Smooth muscle cell (in vitro differentiated cells): ENCODE data around the gene AUTS2. TPM values are rescaled to one million over a fixed set of nuclear protein-coding genes. Genes with fewer than 3 reads are reported as not detected.

Source experiments
- DNase-seq: peaks from one replicate; lab custom pipeline; 2025; ENCODE audit not compliant: unreplicated experiment; lab: John Stamatoyannopoulos, UW
- H2AFZ ChIP-seq: fragments of 200-600 bp; sonication (generic); 2 replicates; pipeline ENCODE4 v1.6.0; 2016; ENCODE audit warnings: antibody characterized with exemption, low read depth, mild to moderate bottlenecking
- H3F3A ChIP-seq: fragments of 200-600 bp; sonication (generic); 2 replicates; pipeline ENCODE4 v1.6.0; 2017; ENCODE audit warnings: antibody characterized with exemption, low read depth
- H3K27ac ChIP-seq: fragments of 200-600 bp; sonication (generic); 2 replicates; pipeline ENCODE4 v1.5.1; 2016; ENCODE audit warnings: low read depth, mild to moderate bottlenecking
- H3K27me3 ChIP-seq: fragments of 200-600 bp; sonication (generic); 2 replicates; pipeline ENCODE4 v1.6.1; 2016; ENCODE audit warnings: low read depth, mild to moderate bottlenecking
- H3K36me3 ChIP-seq: fragments of 200-600 bp; sonication (generic); 2 replicates; pipeline ENCODE4 v1.5.1; 2016; ENCODE audit warnings: low read depth
- H3K4me1 ChIP-seq: fragments of 200-600 bp; sonication (generic); 2 replicates; pipeline ENCODE4 v1.5.1; 2016; ENCODE audit warnings: low read depth
- H3K4me2 ChIP-seq: fragments of 200-600 bp; sonication (generic); 2 replicates; pipeline ENCODE4 v1.6.0; 2016; ENCODE audit warnings: mild to moderate bottlenecking
- H3K4me3 ChIP-seq: fragments of 200-600 bp; sonication (generic); 2 replicates; pipeline ENCODE4 v1.5.1; 2016; ENCODE audit warnings: mild to moderate bottlenecking
- H3K79me2 ChIP-seq: fragments of 200-600 bp; sonication (generic); 2 replicates; pipeline ENCODE4 v1.6.0; 2016; ENCODE audit warnings: low read depth, mild to moderate bottlenecking
- H3K9ac ChIP-seq: fragments of 200-600 bp; sonication (generic); 2 replicates; pipeline ENCODE4 v1.6.0; 2016; ENCODE audit warnings: low read depth
- H3K9me3 ChIP-seq: fragments of 200-600 bp; sonication (generic); replicated peaks from 2 replicates; pipeline ENCODE4 v1.5.1; 2016; ENCODE audit warnings: low read depth
- H4K20me1 ChIP-seq: fragments of 200-600 bp; sonication (generic); 2 replicates; pipeline ENCODE4 v1.6.0; 2016; ENCODE audit warnings: low read depth
- CTCF ChIP-seq: fragments of 200-600 bp; sonication (generic); IDR thresholded peaks from 2 replicates; pipeline ENCODE4 v1.5.1; 2017; ENCODE audit warnings: borderline replicate concordance, mild to moderate bottlenecking, antibody characterized with exemption; ENCODE audit not compliant: insufficient read depth, poor library complexity, severe bottlenecking
- WGBS: methylation state at CpG from one replicate; pipeline ENCODE4 v1.1.7; 2016; ENCODE audit warnings: low lambda C conversion rate; 5-methylcytosine and 5-hydroxymethylcytosine counted together
- polyA plus RNA-seq: library from polyadenylated mRNA; unstranded; fragments of >200 nt; fragmentation: Nextera tagmentation; extraction: Ambion mirVana; gene quantifications from 2 replicates; pipeline ENCODE4 v1.2.1, GENCODE V29; 2016
- total RNA-seq: library from RNA; depleted of rRNA; stranded (reverse); fragments of >200 nt; gene quantifications from 2 replicates; pipeline ENCODE4 v1.2.3, GENCODE V29; 2014

The AUTS2 gene
- total and polyA plus RNA-seq, 2 experiments from 2014 or later: 6.5 to 8.6 TPM

- no peaks in the 10 kb centered on the region for H4K20me1 ChIP-seq
- H3K4me1 ChIP-seq: peaks cover 3% of the 10 kb centered on the region
- H2AFZ ChIP-seq: no peak overlapping the region
- H3K36me3 ChIP-seq: no peaks in the 10 kb centered on the region
- H3K27ac ChIP-seq: no peak overlapping the region
- H3K79me2 ChIP-seq: no peaks in the 10 kb centered on the region
- TF ChIP-seq CTCF: no peak
- H3K4me2 ChIP-seq: no peak overlapping the region
- no peak overlapping the region for H3K4me3 ChIP-seq
- H3F3A ChIP-seq: no peaks in the 10 kb centered on the region
- WGBS: 94% methylated on average over 1 of the region's 1 CpG
- H3K27me3 ChIP-seq: no peaks in the 10 kb centered on the region
- no peak for DNase-seq
- H3K9me3 ChIP-seq: no peaks in the 10 kb centered on the region
- no peak overlapping the region for H3K9ac ChIP-seq
Measured at GRCh38 chr7:70371652-70372051, 773.4 kb downstream of the AUTS2 start.

- Histone ChIP-seq H4K20me1 (no peaks in the 10 kb centered on the region), H2AFZ (no peak overlapping the region), H3K27me3 (no peaks in the 10 kb centered on the region), H3K27ac (no peak overlapping the region), H3K4me1 (peaks cover 3% of the 10 kb centered on the region), H3K4me3 (no peak overlapping the region), H3K9me3 (no peaks in the 10 kb centered on the region), H3K4me2 (no peak overlapping the region), H3K79me2 (no peaks in the 10 kb centered on the region), H3F3A (no peaks in the 10 kb centered on the region), H3K9ac (no peak overlapping the region), H3K36me3 (no peaks in the 10 kb centered on the region)
- no peak for TF ChIP-seq CTCF
- no peak for DNase-seq
- 74% methylated on average over 6 of the region's 6 CpGs for WGBS
Measured at GRCh38 chr7:70372768-70373515, 774.7 kb downstream of the AUTS2 start.

- H2AFZ ChIP-seq: no peak overlapping the region
- no peak overlapping the region for H3K4me2 ChIP-seq
- no peak for TF ChIP-seq CTCF
- no peak overlapping the region for H3K4me3 ChIP-seq
- no peaks in the 10 kb centered on the region for H3F3A ChIP-seq
- 95% methylated on average over 6 of the region's 6 CpGs for WGBS
- H3K4me1 ChIP-seq: peaks cover 3% of the 10 kb centered on the region
- no peak for DNase-seq
- H3K9me3 ChIP-seq: no peaks in the 10 kb centered on the region
- H3K36me3 ChIP-seq: no peaks in the 10 kb centered on the region
- H3K27me3 ChIP-seq: no peaks in the 10 kb centered on the region
- H3K9ac ChIP-seq: no peak overlapping the region
- H4K20me1 ChIP-seq: no peaks in the 10 kb centered on the region
- H3K79me2 ChIP-seq: no peaks in the 10 kb centered on the region
- no peak overlapping the region for H3K27ac ChIP-seq
Measured at GRCh38 chr7:70374772-70375533, 776.7 kb downstream of the AUTS2 start.
